HCEC 1CT (cell line): ENCODE results near the gene HMOX2.

Experiments used
- DNase-seq: peaks from one replicate; pipeline ENCODE4 v3.0.0-alpha.2; 2017

Gene HMOX2

GRCh38 chr16:4475880-4476788, at the start of gene HMOX2:
HMOX2 (plus strand) TSS chr16:4476398; CDS start chr16:4505525, 29,127 bp downstream.
- DNase-seq = peak; percentile 89

- no peak for DNase-seq
Observed at GRCh38 chr16:4426722-4427372, 49.4 kb upstream of the HMOX2 start.

- no peak for DNase-seq
Observed at GRCh38 chr16:4428500-4428899, 47.7 kb upstream of the HMOX2 start.

- no peak for DNase-seq
Observed at GRCh38 chr16:4431023-4431422, 45.2 kb upstream of the HMOX2 start.

- no peak for DNase-seq
Observed at GRCh38 chr16:4433228-4433627, 43.0 kb upstream of the HMOX2 start.

GRCh38 chr16:4433914-4434787, 42.0 kb upstream of the HMOX2 start:
- no peak for DNase-seq

GRCh38 chr16:4435337-4436067, 40.7 kb upstream of the HMOX2 start:
- peak; percentile 42 for DNase-seq

GRCh38 chr16:4437366-4437765, 38.8 kb upstream of the HMOX2 start:
- DNase-seq = no peak

GRCh38 chr16:4442371-4442770, 33.8 kb upstream of the HMOX2 start:
- no peak for DNase-seq

GRCh38 chr16:4443271-4443670, 32.9 kb upstream of the HMOX2 start:
- no peak for DNase-seq

GRCh38 chr16:4443986-4444385, 32.2 kb upstream of the HMOX2 start:
- DNase-seq = no peak

- no peak for DNase-seq
Observed at GRCh38 chr16:4450430-4450829, 25.8 kb upstream of the HMOX2 start.

- DNase-seq = no peak
Observed at GRCh38 chr16:4450931-4451519, 25.2 kb upstream of the HMOX2 start.

- DNase-seq = no peak
Observed at GRCh38 chr16:4452674-4453073, 23.5 kb upstream of the HMOX2 start.

- DNase-seq = no peak
Observed at GRCh38 chr16:4454623-4455022, 21.6 kb upstream of the HMOX2 start.

GRCh38 chr16:4455081-4455480, 21.1 kb upstream of the HMOX2 start:
- DNase-seq = no peak

- DNase-seq = no peak
Observed at GRCh38 chr16:4455951-4456350, 20.2 kb upstream of the HMOX2 start.

GRCh38 chr16:4460936-4461249, 15.3 kb upstream of the HMOX2 start:
- DNase-seq = no peak

GRCh38 chr16:4461250-4462085, 14.7 kb upstream of the HMOX2 start:
- DNase-seq = no peak

GRCh38 chr16:4463522-4464163, 12.6 kb upstream of the HMOX2 start:
- DNase-seq = no peak
